ENCODE measurements around the gene HHIP.

HHIP gene

DNA sequence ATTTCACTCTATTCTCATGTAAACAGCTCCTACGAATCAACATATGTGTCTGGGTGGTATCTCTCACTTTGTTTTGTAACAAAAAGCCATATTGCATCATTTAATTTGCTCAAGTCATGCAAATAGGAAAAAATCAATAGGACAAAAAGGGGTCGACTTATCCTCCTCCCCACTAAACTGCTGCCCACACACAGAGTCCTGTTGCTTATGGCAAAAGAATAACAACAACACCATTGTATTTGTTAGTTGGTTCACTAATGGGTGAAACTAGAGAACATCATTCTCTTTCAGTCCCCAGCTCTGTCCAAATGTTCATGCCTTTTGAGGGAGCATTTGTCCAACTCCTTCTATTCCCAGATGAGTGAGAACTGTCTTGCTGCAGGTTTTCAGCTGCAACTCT lies 2.1 kb downstream of the HHIP start:
- no peak for TF ChIP-seq GLIS3 (CRISPR knock-in tag; IDR thresholded peaks at IDR 0.05)
- no peak for TF ChIP-seq CSDC2 (CRISPR knock-in tag; IDR thresholded peaks at IDR 0.05)
- TF ChIP-seq ZNF8 (CRISPR knock-in tag; IDR thresholded peaks at IDR 0.05) = no peak
- no peak for TF ChIP-seq TCF4 (CRISPR knock-in tag; IDR thresholded peaks at IDR 0.05; ENCODE audit: borderline replicate concordance)
- no peak for TF ChIP-seq RARB (CRISPR knock-in tag; IDR thresholded peaks at IDR 0.05)
- TF ChIP-seq TSHZ2 (CRISPR knock-in tag; IDR thresholded peaks at IDR 0.05) = no peak
- no peak for TF ChIP-seq SNAI2 (CRISPR knock-in tag; IDR thresholded peaks at IDR 0.05)
- TF ChIP-seq OSR1 (CRISPR knock-in tag; IDR thresholded peaks at IDR 0.05) = no peak
- TF ChIP-seq ZNF70 (CRISPR knock-in tag; IDR thresholded peaks at IDR 0.05) = no peak
- no peak for ATAC-seq

DNA sequence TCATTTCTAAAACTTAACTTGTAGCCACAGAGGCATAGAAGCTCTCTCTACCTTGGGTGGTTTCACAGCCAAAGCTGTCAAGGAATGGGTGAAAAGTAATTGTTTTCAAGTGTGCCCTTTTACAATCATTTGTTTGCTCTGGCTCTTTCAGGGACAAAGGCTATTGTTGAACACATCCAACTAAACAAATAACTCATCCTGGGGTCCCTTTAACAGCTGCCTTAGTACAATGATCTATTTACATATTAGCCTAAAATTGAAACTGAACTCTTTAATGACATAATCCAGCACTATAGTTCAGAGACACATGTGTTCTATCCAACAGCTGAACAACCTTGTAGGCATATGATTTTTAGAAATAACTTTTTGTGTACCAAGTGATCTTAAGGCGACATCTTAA lies 3.7 kb downstream of the HHIP start:
- TF ChIP-seq ESRRG (CRISPR knock-in tag; IDR thresholded peaks at IDR 0.05) = no peak
- no peak for TF ChIP-seq TSHZ2 (CRISPR knock-in tag; IDR thresholded peaks at IDR 0.05)
- TF ChIP-seq ZNF70 (CRISPR knock-in tag; IDR thresholded peaks at IDR 0.05) = no peak
- no peak for TF ChIP-seq RARB (CRISPR knock-in tag; IDR thresholded peaks at IDR 0.05)
- TF ChIP-seq OSR1 (CRISPR knock-in tag; IDR thresholded peaks at IDR 0.05) = no peak
- no peak for TF ChIP-seq CSDC2 (CRISPR knock-in tag; IDR thresholded peaks at IDR 0.05)

DNA sequence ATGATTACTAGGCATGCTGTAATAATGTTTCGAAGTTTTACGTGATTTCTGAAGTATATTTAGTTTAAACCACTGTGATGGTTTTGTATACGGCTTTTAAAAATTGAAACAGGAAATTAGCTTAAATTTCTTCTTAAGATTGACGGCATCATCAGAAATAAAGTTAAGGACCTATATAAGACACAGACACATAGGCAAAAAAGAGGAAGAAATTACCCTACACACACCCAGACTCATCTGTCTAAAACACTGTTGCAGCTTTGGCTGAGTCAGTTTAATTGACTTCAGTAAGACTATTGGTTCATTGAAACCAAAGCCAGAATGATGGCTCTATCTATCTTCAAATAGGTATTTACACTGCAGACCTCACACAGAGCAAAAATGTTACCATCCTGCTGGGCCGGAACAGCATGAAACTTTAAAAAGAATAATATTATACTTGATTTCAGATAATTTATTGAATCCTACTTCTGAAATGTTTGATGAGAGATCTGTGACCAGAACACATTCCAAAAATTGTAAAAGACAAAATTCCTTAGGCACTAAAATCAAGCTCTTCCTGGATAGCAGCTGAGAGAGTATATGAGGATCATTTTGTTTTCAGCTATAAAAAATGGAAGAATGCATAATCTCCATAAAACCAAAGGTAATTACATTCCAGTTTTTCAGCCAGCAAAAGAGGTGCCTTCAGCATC lies 4.5 kb downstream of the HHIP start:
- no peak for ATAC-seq
- no peak for TF ChIP-seq BACH2 (CRISPR knock-in tag; IDR thresholded peaks at IDR 0.05; ENCODE audit: borderline replicate concordance)
- no peak for TF ChIP-seq RARB (CRISPR knock-in tag; IDR thresholded peaks at IDR 0.05)
- TF ChIP-seq CREB5 (CRISPR knock-in tag; IDR thresholded peaks at IDR 0.05; ENCODE audit: low read depth) = no peak
- TF ChIP-seq TSHZ2 (CRISPR knock-in tag; IDR thresholded peaks at IDR 0.05) = no peak
- TF ChIP-seq CSDC2 (CRISPR knock-in tag; IDR thresholded peaks at IDR 0.05) = no peak
- no peak for TF ChIP-seq ZNF8 (CRISPR knock-in tag; IDR thresholded peaks at IDR 0.05)
- TF ChIP-seq ARNTL (CRISPR knock-in tag; IDR thresholded peaks at IDR 0.05; ENCODE audit: borderline replicate concordance, low read depth) = no peak
- TF ChIP-seq ZFP30 (CRISPR knock-in tag; IDR thresholded peaks at IDR 0.05) = no peak
- TF ChIP-seq TCF4 (CRISPR knock-in tag; IDR thresholded peaks at IDR 0.05; ENCODE audit: borderline replicate concordance) = no peak

More for the DNA sequence above, 3.7 kb downstream of the HHIP start:
- no peak for ATAC-seq

- TF ChIP-seq RARB (CRISPR knock-in tag; IDR thresholded peaks at IDR 0.05) (no peak), CSRNP3 (CRISPR knock-in tag; IDR thresholded peaks at IDR 0.05) (no peak), ZFP3 (CRISPR knock-in tag; IDR thresholded peaks at IDR 0.05) (no peak), BACH2 (CRISPR knock-in tag; IDR thresholded peaks at IDR 0.05; ENCODE audit: borderline replicate concordance) (no peak), ZC3H10 (CRISPR knock-in tag; IDR thresholded peaks at IDR 0.05) (no peak), TOX (CRISPR knock-in tag; IDR thresholded peaks at IDR 0.05; ENCODE audit: borderline replicate concordance) (no peak), ZNF70 (CRISPR knock-in tag; IDR thresholded peaks at IDR 0.05) (no peak)
- TF ChIP-seq, protein P1, sequence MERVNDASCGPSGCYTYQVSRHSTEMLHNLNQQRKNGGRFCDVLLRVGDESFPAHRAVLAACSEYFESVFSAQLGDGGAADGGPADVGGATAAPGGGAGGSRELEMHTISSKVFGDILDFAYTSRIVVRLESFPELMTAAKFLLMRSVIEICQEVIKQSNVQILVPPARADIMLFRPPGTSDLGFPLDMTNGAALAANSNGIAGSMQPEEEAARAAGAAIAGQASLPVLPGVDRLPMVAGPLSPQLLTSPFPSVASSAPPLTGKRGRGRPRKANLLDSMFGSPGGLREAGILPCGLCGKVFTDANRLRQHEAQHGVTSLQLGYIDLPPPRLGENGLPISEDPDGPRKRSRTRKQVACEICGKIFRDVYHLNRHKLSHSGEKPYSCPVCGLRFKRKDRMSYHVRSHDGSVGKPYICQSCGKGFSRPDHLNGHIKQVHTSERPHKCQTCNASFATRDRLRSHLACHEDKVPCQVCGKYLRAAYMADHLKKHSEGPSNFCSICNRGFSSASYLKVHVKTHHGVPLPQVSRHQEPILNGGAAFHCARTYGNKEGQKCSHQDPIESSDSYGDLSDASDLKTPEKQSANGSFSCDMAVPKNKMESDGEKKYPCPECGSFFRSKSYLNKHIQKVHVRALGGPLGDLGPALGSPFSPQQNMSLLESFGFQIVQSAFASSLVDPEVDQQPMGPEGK (CRISPR knock-in tag; IDR thresholded peaks at IDR 0.05; ENCODE audit: borderline replicate concordance) = no peak
- ATAC-seq = no peak
These were observed 8.0 kb downstream of the HHIP start for GRCh38 chr4:144653781-144654545.
